HepG2 (cell line): Measurements from ENCODE around the gene TRIO.

ENCODE experiments used
- CREM ChIP-seq, 2 experiments: sonication (generic) in 1 of 2; formaldehyde crosslinking in 1 of 2; IDR thresholded peaks; 2 replicates each; pipeline versions ENCODE4 v1.4.0 to v1.6.1; 2016 to 2020; ENCODE audit warnings: antibody characterized with exemption in 1 of 2, mild to moderate bottlenecking in 1 of 2, missing genetic modification reagents in 1 of 2
- HNRNPH1 ChIP-seq: fragments of 200-400 bp; formaldehyde crosslinking; optimal IDR thresholded peaks from 2 replicates; pipeline ENCODE3; 2017; ENCODE audit warnings: mild to moderate bottlenecking, low read depth, low read length
- ZFAT ChIP-seq: sonication (generic); formaldehyde crosslinking; conservative IDR thresholded peaks from 2 replicates; pipeline ENCODE4 v1.8.1; 2023; ENCODE audit warnings: missing genetic modification reagents, inconsistent platforms
- TF ChIP-seq, protein P1 (sequence below): sonication (generic); formaldehyde crosslinking; IDR thresholded peaks from 2 replicates; pipeline ENCODE4 v1.8.1; 2023; ENCODE audit warnings: mild to moderate bottlenecking, missing genetic modification reagents, borderline replicate concordance
- TF ChIP-seq, protein P2 (sequence below): sonication (generic); formaldehyde crosslinking; IDR thresholded peaks from 2 replicates; pipeline ENCODE4 v1.5.0; 2020; ENCODE audit warnings: mild to moderate bottlenecking, missing genetic modification reagents, moderate library complexity

DNA sequence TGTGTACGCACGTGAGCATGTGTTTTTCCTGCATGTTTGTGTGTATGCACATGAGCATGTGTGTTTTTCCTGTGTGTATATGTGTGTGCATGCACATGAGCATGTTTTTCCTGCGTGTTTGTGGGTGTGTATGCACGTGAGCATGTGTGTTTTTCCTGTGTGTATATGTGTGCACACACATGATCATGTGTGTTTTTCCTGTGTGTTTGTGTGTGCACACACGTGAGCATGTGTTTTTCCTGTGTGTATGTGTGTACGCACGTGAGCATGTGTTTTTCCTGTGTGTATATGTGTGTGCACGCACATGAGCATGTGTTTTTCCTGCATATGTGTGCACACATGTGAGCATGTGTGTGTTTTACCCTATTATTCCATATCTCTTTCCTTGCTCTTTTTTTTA is 205.9 kb downstream of the TRIO start:
- no peak for TF ChIP-seq CREM (IDR thresholded peaks at IDR 0.05)
- TF ChIP-seq CREM (CRISPR knock-in tag; IDR thresholded peaks at IDR 0.05): no peak
- no peak for TF ChIP-seq HNRNPH1
- TF ChIP-seq ZFAT (CRISPR knock-in tag): no peak
- TF ChIP-seq, protein P1, sequence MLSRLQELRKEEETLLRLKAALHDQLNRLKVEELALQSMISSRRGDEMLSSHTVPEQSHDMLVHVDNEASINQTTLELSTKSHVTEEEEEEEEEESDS (CRISPR knock-in tag): no peak
- TF ChIP-seq, protein P2, sequence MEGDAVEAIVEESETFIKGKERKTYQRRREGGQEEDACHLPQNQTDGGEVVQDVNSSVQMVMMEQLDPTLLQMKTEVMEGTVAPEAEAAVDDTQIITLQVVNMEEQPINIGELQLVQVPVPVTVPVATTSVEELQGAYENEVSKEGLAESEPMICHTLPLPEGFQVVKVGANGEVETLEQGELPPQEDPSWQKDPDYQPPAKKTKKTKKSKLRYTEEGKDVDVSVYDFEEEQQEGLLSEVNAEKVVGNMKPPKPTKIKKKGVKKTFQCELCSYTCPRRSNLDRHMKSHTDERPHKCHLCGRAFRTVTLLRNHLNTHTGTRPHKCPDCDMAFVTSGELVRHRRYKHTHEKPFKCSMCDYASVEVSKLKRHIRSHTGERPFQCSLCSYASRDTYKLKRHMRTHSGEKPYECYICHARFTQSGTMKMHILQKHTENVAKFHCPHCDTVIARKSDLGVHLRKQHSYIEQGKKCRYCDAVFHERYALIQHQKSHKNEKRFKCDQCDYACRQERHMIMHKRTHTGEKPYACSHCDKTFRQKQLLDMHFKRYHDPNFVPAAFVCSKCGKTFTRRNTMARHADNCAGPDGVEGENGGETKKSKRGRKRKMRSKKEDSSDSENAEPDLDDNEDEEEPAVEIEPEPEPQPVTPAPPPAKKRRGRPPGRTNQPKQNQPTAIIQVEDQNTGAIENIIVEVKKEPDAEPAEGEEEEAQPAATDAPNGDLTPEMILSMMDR (CRISPR knock-in tag): no peak
